Neural progenitor cell (in vitro differentiated cells): ENCODE data around the gene HS3ST4. TPM values are rescaled to one million over a fixed set of nuclear protein-coding genes. Genes with fewer than 3 reads are reported as not detected.

Source experiments
- DNase-seq: peaks from one replicate; pipeline ENCODE4 v3.0.0-alpha.2; 2016; ENCODE audit warnings: low spot score
- H2AFZ ChIP-seq: fragments of 200-600 bp; sonication (generic); replicated peaks from 2 replicates; pipeline ENCODE4 v1.6.1; 2016; ENCODE audit warnings: antibody characterized with exemption
- H3F3A ChIP-seq: fragments of 200-600 bp; sonication (generic); 2 replicates; pipeline ENCODE4 v1.6.1; 2016; ENCODE audit warnings: antibody characterized with exemption, low read depth
- H3K27ac ChIP-seq: fragments of 200-600 bp; sonication (generic); 2 replicates; pipeline ENCODE4 v1.5.1; 2016; ENCODE audit warnings: mild to moderate bottlenecking
- H3K27me3 ChIP-seq: fragments of 200-600 bp; sonication (generic); 2 replicates; pipeline ENCODE4 v1.6.1; 2016; ENCODE audit warnings: mild to moderate bottlenecking, moderate library complexity
- H3K36me3 ChIP-seq: fragments of 200-600 bp; sonication (generic); 2 replicates; pipeline ENCODE4 v1.5.1; 2016
- H3K4me1 ChIP-seq: fragments of 200-600 bp; sonication (generic); 2 replicates; pipeline ENCODE4 v1.6.1; 2016; ENCODE audit warnings: mixed run types
- H3K4me2 ChIP-seq: fragments of 200-600 bp; sonication (generic); 2 replicates; pipeline ENCODE4 v1.6.1; 2016
- H3K4me3 ChIP-seq: fragments of 200-600 bp; sonication (generic); 2 replicates; pipeline ENCODE4 v1.5.1; 2016
- H3K79me2 ChIP-seq: fragments of 200-600 bp; sonication (generic); 2 replicates; pipeline ENCODE4 v1.6.1; 2016; ENCODE audit warnings: low read depth
- H3K9ac ChIP-seq: fragments of 200-600 bp; sonication (generic); 2 replicates; pipeline ENCODE4 v1.6.1; 2016
- H3K9me3 ChIP-seq: fragments of 200-600 bp; sonication (generic); 2 replicates; pipeline ENCODE4 v1.5.1; 2016; ENCODE audit warnings: low read depth
- H4K20me1 ChIP-seq: fragments of 200-600 bp; sonication (generic); 2 replicates; pipeline ENCODE4 v1.6.1; 2016; ENCODE audit warnings: low read depth
- H3K27ac Mint-ChIP-seq: 3 replicates; pipeline ENCODE4 v1.8.0; 2021; ENCODE audit warnings: mixed read lengths
- H3K27me3 Mint-ChIP-seq: 2 replicates; pipeline ENCODE4 v1.8.0; 2022; ENCODE audit warnings: low read depth, mild to moderate bottlenecking, inconsistent platforms, moderate library complexity, mixed read lengths; ENCODE audit not compliant: insufficient read depth
- H3K36me3 Mint-ChIP-seq: 3 replicates; pipeline ENCODE4 v1.8.0; 2021; ENCODE audit warnings: mixed read lengths
- H3K4me1 Mint-ChIP-seq: 3 replicates; pipeline ENCODE4 v1.8.0; 2021; ENCODE audit warnings: mixed read lengths
- H3K4me3 Mint-ChIP-seq: 3 replicates; pipeline ENCODE4 v1.8.0; 2021; ENCODE audit warnings: mild to moderate bottlenecking, moderate library complexity, mixed read lengths
- H3K9me3 Mint-ChIP-seq: 3 replicates; pipeline ENCODE4 v1.8.0; 2020; ENCODE audit warnings: mixed read lengths
- EZH2 ChIP-seq: fragments of 200-600 bp; sonication (generic); IDR thresholded peaks from 2 replicates; pipeline ENCODE4 v1.6.1; 2017; ENCODE audit warnings: antibody characterized with exemption, mild to moderate bottlenecking, moderate library complexity
- EZH2phosphoT487 ChIP-seq: fragments of 200-600 bp; sonication (generic); IDR thresholded peaks from 2 replicates; pipeline ENCODE4 v1.6.1; 2017; ENCODE audit warnings: antibody characterized with exemption
- total RNA-seq: library from RNA; depleted of rRNA; stranded (reverse); fragments of >200 nt; gene quantifications from 2 replicates; pipeline ENCODE4 v1.2.3, GENCODE V29; 2015; ENCODE audit warnings: low replicate concordance
- TF ChIP-seq, protein P1 (sequence below): fragments of 200-600 bp; sonication (generic); IDR thresholded peaks from 2 replicates; pipeline ENCODE4 v1.5.1; 2017; ENCODE audit warnings: antibody characterized with exemption, mild to moderate bottlenecking

HS3ST4 gene
- total RNA-seq, 1 donor from 2014 or later = 2.5 TPM

DNA sequence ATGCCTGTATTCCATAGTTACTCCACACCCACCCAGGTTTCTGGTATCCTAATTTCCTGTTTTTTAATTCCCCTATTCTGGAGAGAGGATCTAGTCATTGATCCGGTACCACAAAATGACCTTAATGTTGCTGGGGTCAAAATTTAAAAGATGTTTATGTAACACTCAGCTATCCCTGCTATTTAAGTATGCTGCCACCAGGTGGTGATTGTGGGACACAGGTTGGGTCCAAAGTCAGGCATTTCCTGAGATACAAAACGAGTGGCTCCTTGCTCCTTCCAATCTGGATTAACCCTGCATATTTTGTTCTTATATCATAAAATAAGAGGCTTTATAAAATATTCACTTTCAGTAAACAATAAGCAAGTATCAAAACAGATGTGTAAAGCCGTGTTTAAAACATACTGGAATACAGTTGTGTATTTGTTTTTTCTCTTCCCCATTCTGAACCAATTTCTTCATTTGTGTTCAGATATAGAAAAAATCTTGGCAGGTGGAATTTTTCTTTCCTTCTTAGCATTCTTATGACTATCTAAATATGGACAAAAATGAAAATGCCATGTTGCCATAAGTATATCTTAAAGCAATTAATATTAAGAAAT is 16.3 kb downstream of the HS3ST4 start:
- TF ChIP-seq, protein P1, sequence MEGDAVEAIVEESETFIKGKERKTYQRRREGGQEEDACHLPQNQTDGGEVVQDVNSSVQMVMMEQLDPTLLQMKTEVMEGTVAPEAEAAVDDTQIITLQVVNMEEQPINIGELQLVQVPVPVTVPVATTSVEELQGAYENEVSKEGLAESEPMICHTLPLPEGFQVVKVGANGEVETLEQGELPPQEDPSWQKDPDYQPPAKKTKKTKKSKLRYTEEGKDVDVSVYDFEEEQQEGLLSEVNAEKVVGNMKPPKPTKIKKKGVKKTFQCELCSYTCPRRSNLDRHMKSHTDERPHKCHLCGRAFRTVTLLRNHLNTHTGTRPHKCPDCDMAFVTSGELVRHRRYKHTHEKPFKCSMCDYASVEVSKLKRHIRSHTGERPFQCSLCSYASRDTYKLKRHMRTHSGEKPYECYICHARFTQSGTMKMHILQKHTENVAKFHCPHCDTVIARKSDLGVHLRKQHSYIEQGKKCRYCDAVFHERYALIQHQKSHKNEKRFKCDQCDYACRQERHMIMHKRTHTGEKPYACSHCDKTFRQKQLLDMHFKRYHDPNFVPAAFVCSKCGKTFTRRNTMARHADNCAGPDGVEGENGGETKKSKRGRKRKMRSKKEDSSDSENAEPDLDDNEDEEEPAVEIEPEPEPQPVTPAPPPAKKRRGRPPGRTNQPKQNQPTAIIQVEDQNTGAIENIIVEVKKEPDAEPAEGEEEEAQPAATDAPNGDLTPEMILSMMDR = peak; percentile 76
- no peak for TF ChIP-seq EZH2
- Histone ChIP-seq H3K4me1 (no peaks in the 10 kb centered on the region), H3K79me2 (no peaks in the 10 kb centered on the region), H3K27ac (no peak overlapping the region), H4K20me1 (no peaks in the 10 kb centered on the region), H3K4me2 (no peak overlapping the region), H2AFZ (no peak overlapping the region), H3K4me3 (no peak overlapping the region), H3K36me3 (no peaks in the 10 kb centered on the region), H3K27me3 (no peaks in the 10 kb centered on the region), H3F3A (no peaks in the 10 kb centered on the region), H3K9ac (no peak overlapping the region), H3K9me3 (no peaks in the 10 kb centered on the region)
- peak; percentile 71 for DNase-seq
- H3K9me3 Mint-ChIP-seq = peaks cover 8% of the 10 kb centered on the region
- H3K36me3 Mint-ChIP-seq = no peaks in the 10 kb centered on the region
- no peak overlapping the region for H3K27ac Mint-ChIP-seq
- H3K4me1 Mint-ChIP-seq = peaks cover 2% of the 10 kb centered on the region
- H3K27me3 Mint-ChIP-seq = peaks cover 6% of the 10 kb centered on the region
- no peak overlapping the region for H3K4me3 Mint-ChIP-seq

DNA sequence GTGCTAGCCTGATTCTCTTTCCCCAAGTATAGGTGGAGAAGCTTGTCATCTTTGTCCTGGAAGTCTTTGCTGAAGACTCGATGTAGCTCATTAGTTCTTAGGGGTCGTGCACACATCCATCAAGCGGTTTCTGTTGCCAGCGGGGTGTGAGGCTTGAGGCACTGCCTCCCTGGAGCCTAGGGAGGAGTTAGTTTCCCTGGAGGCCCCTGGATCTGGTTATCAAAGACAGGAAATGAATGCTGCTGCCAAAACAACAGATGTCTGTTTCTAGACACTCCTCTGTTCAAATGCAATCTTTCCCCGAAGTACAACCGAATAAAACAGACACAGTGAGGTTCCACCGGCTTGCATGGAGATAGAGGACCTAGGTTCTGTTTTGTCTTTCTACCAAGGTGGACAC is 17.5 kb downstream of the HS3ST4 start:
- Histone ChIP-seq H3K4me1 (no peaks in the 10 kb centered on the region), H3K27ac (no peak overlapping the region), H3K79me2 (no peaks in the 10 kb centered on the region), H3K36me3 (no peaks in the 10 kb centered on the region), H2AFZ (peak overlapping the region; percentile 32), H3K27me3 (no peaks in the 10 kb centered on the region), H3K9me3 (no peaks in the 10 kb centered on the region), H3K4me2 (no peak overlapping the region), H3F3A (no peaks in the 10 kb centered on the region), H3K4me3 (no peak overlapping the region), H3K9ac (no peak overlapping the region), H4K20me1 (no peaks in the 10 kb centered on the region)
- Mint-ChIP-seq H3K27ac (no peak overlapping the region), H3K9me3 (peaks cover 8% of the 10 kb centered on the region), H3K4me1 (peaks cover 8% of the 10 kb centered on the region), H3K4me3 (no peak overlapping the region), H3K36me3 (no peaks in the 10 kb centered on the region), H3K27me3 (peaks cover 6% of the 10 kb centered on the region)
- TF ChIP-seq EZH2phosphoT487 (no peak), EZH2 (no peak)
- TF ChIP-seq, protein P1 = no peak
- peak; percentile 11 for DNase-seq

DNA sequence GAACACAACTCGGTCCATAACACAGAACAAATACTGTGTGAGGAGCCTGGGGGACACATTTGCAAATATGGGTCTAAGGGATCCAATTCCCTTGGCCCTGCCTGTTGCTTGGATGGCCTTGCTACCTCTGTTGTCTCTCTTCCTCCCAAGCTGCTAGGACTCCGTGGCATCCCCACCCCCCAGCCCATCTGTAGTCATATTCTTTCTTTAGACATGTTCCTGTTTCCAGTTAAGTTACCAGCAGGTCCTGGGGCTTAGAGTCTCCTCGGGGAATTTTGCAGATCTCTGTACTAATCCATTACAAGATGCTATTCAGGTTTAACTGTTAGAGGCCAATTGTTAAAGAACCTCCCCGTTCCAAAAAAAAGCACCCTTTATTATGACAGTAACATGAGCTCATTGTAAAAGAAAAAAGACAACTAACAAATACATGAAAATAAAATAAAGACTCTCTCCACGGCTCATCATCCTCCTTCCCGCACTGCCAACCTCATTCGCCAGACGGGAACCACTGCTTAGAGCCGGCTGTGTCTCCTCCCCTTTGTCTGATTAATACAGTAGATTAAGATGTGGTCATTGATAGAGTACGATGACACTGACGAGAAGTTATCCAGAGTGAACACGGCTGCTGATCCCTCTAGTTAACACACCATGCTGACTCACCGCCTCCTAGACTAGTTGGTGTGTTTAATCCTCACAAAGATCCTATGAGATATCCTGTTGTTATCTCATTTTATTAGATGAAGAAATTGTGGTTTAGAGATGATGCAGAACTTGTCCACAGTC is 22.2 kb downstream of the HS3ST4 start:
- H3K4me1 ChIP-seq = no peaks in the 10 kb centered on the region
- H3K27me3 ChIP-seq = no peaks in the 10 kb centered on the region
- peaks cover 8% of the 10 kb centered on the region for H3K4me1 Mint-ChIP-seq
- H3K36me3 ChIP-seq = no peaks in the 10 kb centered on the region
- no peak overlapping the region for H3K4me3 Mint-ChIP-seq
- TF ChIP-seq, protein P1 = no peak
- TF ChIP-seq EZH2phosphoT487 (no peak), EZH2 (no peak)
- H3K4me2 ChIP-seq = no peak overlapping the region
- peaks cover 3% of the 10 kb centered on the region for H3K9me3 Mint-ChIP-seq
- no peaks in the 10 kb centered on the region for H3F3A ChIP-seq
- no peak overlapping the region for H3K4me3 ChIP-seq
- no peaks in the 10 kb centered on the region for H3K27me3 Mint-ChIP-seq
- DNase-seq = no peak
- no peaks in the 10 kb centered on the region for H3K36me3 Mint-ChIP-seq
- no peak overlapping the region for H3K27ac ChIP-seq
- no peak overlapping the region for H3K9ac ChIP-seq
- H2AFZ ChIP-seq = no peak overlapping the region
- H3K27ac Mint-ChIP-seq = no peak overlapping the region
- H3K79me2 ChIP-seq = no peaks in the 10 kb centered on the region
- H3K9me3 ChIP-seq = no peaks in the 10 kb centered on the region
- H4K20me1 ChIP-seq = no peaks in the 10 kb centered on the region
